HG02588 (cell line): Measurements from ENCODE around the gene PAQR5.
"Not testable (repeated sequence)": the region's sequence is repeated elsewhere in the genome, so short reads cannot be mapped to it uniquely, and the experiment has no call there.

Source experiments
- ATAC-seq: cut with Tn5 transposase; IDR thresholded peaks from one replicate; pipeline ENCODE4 v1.9.1; 2021; ENCODE audit warnings: mild to moderate bottlenecking, moderate library complexity; ENCODE audit not compliant: unreplicated experiment

The PAQR5 gene

GRCh38 chr15:69292826-69293420 lies 5.8 kb upstream of the PAQR5 start:
- ATAC-seq: no peak

DNA sequence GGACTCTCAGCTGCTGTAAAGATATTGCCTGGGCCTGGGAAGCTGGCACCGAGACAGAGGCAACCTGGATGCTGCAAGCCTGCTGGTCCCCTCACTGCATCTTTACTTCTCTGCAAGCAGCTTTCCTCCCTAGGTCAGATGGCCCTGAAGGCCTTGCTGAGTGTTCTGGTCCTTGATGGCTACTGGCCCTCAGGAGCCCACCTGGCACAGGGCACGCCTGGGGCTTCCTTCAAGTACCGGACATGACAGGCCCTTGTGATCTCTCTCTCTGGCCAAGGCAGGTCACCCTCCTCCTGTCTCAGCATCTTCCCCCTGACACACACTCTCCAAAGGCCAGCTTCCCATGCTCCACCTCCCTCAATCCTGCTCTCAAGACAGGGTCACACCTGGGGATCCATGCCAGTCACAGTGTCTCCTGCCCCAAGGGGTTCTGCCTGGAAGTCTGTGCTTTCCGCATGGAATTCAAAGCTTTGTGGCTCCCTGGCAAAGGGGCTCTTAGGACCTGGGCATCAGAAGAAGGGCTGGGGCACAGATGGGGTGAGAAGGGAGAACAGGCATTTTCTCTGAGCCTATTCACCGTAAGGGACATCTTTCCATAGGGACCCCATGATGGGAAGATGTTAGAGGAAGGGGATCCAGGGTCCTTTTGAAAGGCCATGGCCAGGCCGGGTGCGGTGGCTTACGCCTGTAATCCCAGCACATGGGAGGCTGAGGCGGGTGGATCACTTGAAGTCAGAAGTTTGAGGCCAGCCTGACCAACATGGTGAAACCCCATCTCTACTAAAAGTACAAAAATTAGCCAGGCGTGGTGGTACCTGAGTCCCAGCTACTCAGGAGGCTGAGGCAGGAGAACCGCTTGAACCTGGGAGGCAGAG lies 4.7 kb upstream of the PAQR5 start:
- no peak for ATAC-seq

- ATAC-seq: no peak
Observed at GRCh38 chr15:69296606-69297005, 2.1 kb upstream of the PAQR5 start.

GRCh38 chr15:69297642-69298353 lies 914 bp upstream of the PAQR5 start:
- ATAC-seq: no peak

DNA sequence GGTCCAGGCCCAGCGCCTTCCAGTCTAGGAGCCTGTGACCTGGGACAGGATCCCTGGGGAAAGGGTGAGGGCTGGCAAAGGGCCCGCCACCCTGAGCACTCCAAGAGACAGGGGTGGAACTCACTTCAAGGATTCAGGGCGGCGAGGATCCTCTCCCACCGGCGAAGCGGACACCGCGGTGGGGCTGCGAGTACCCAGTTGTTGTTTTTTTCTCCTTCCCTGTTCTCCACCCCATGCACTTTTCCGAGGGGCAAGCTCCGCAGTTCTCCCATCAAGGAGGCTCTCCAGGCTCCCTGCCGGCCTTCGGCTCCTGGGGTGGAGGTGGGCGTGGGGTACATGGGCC lies 387 bp upstream of the PAQR5 start:
- no peak for ATAC-seq

DNA sequence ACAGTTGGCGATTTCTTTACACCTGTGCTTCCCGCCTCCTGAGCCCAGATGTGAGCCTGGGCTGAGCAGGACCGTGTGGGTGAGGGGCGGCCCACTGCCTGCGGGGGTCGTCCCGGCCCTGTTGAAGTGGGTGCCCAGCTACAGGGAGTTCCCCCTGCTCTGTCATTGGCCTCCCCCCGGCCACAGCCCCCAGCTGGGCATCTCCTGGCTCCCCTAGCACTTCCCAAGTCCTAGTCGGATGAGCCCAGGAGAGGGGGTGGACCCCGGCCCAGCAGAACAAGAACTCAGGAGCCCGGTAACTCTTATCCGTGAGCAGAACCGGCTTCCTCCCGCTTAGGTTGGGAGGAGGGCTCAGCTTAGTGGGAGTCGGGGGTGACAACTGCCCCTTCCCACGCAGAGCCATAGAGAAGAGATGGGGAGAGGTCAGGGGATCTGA lies 757 bp downstream of the PAQR5 start:
- no peak for ATAC-seq

DNA sequence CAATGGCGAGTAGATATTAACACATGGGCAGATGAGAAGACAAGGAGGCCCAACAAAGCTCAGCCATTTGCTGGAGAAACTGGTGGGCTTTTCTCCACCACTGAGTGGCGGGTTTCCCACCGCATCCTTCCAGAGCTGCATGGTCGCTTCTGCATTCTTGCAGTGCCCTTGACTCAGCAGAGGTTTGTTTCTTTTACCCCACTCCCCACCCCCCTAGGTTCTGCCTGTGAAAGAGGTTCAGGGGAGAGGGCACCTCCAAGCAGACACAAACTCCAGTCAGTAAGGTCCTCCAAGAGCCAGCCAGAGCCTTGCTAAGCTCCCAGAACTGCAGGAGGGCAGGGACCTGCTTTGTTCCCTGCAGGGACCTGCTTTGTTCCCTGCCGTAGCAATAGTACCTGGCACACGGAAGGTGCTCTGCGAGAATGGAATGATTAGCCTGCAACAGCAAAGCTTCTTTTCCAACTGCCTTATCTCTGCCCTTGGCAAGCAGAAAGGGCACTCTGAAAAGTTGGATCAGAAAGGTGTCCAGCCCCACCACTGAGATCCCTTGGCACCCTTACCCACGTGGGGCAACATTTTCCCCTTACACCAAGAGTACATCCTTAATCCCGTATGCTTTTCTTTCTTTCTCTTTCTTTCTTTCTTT lies 1.4 kb downstream of the PAQR5 start:
- no peak for ATAC-seq

DNA sequence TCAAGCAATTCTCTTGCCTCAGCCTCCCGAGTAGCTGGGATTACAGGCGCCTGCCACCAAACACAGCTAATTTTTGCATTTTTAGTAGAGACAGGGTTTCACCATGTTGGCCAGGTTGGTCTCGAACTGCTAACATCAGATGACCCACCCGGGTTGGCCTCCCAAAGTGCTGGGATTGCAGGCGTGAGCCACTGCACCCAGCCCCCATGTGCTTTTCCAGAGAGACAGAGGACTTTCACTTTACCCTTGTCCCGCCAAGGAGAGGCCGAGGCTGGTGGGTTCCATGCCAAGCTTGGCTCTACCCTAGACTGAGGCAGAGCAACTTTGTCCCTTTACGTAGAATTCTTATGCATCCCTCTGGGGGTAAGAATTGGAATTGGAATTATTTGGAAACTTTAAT lies 2.4 kb downstream of the PAQR5 start:
- not testable (repeated sequence) for ATAC-seq

GRCh38 chr15:69302087-69302486 lies 3.4 kb downstream of the PAQR5 start:
- ATAC-seq: not testable (repeated sequence)

DNA sequence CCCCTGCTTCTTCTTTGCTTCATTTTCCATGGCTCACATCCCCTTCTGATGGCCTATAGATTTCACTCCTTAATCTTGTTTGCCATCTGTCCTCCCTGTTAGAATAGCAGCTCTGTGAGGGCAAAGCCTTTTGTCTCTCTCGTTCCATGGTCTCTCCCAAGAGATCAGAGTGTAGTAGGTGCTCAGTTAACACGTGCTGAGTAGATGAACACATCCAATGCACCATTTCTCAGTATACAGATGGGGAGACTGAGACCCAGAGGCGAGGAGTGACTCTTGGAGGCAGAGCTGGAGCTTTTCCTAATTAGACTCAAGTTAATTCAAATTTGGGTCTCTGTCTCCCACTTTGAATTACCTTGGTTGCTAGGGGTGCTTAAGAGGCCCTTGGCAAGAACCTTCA lies 4.2 kb downstream of the PAQR5 start:
- ATAC-seq: no peak

GRCh38 chr15:69303337-69304181 lies 4.8 kb downstream of the PAQR5 start:
- ATAC-seq: no peak

DNA sequence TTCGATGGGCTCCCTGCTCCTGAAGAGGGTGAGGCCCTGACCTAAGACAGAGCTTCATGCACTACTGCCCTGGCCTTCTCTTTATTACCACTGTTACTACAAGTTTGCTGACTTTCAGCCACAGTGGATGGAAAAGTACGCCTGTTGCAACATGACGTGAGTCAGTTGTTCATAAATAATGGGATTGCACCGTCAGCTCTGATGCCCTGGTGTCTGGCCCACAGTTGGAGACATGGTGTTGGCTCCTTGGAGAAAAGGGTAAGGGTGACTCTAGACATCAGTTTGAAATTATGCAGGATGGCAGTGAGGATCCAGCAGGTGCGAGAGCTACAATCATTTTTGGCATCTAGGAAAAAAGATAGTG lies 5.5 kb downstream of the PAQR5 start:
- no peak for ATAC-seq

- ATAC-seq: no peak
Observed at GRCh38 chr15:69305204-69305931, 6.7 kb downstream of the PAQR5 start.

- ATAC-seq: no peak
Observed at GRCh38 chr15:69305933-69306568, 7.3 kb downstream of the PAQR5 start.

DNA sequence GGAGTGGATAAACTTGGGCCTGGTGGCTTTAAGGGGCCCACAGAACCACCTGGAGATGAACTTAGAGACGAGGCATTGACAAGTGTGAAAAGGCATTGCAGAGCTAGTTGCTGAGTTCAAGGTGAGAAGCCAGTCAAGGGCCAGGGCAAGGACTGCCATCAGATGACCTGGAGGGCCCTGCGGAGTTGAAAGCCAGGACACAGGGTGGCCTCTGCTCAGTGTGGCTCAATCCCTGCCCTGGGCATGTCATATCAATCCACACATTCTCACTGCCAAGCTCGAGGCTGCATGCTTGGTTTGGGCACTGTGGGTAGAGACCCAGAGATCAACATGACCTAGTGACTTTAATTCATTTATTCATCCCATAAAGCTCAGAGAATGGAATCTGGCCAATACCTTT lies 9.2 kb downstream of the PAQR5 start:
- ATAC-seq: no peak

GRCh38 chr15:69308949-69309348 lies 10.2 kb downstream of the PAQR5 start:
- ATAC-seq: no peak

DNA sequence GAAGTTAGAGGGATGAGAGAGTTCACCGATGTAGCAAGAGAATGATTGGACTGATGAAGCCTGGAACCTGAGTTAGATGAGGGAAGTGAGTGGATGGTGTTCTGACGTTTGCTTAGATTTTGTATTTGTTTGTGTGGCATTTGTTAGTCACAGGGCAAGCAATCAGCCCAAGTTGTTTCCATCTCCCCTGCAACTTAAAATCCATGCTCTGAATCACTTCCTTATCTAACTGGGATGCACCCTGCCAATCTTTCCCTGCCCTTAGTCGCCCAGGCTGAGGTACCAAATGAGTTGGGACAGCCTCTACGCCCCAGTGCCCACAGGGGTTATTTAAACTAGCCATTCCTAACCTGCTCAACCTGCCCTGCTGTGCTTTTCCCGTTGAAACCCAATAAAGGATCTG lies 12.6 kb downstream of the PAQR5 start:
- ATAC-seq: no peak

- ATAC-seq: no peak
Observed at GRCh38 chr15:69313432-69314000, 14.8 kb downstream of the PAQR5 start.

GRCh38 chr15:69314131-69314530 lies 15.4 kb downstream of the PAQR5 start:
- ATAC-seq: no peak
